NCI-H526 (cell line): ENCODE data around the gene EXOC3.
A peak's percentile ranks its signal among the peaks of the same experiment; 100 is the strongest.
"Not testable (repeated sequence)": the region's sequence is repeated elsewhere in the genome, so short reads cannot be mapped to it uniquely, and the experiment has no call there.

Experiments
- DNase-seq, 2 experiments: peaks; one replicate each; lab custom pipeline; 2025; lab: John Stamatoyannopoulos, UW

EXOC3 gene

DNA sequence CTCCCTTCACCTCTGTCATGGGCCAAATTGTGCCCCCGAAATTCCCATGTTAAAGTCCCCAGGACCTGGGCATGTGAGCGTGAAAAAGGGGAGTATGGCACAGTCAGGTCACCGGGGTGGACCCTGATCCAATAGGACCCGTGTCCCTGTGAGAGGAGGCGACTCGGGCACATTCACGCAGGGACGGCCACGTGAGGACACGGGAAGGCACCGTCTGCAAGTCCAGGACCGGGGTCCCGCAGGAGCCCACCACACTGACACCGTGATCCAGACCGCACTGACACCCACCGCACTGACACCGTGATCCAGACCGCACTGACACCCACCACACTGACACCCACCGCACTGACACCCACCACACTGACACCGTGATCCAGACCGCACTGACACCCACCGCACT is 43.6 kb downstream of the EXOC3 start:
- not testable (repeated sequence) for DNase-seq

DNA sequence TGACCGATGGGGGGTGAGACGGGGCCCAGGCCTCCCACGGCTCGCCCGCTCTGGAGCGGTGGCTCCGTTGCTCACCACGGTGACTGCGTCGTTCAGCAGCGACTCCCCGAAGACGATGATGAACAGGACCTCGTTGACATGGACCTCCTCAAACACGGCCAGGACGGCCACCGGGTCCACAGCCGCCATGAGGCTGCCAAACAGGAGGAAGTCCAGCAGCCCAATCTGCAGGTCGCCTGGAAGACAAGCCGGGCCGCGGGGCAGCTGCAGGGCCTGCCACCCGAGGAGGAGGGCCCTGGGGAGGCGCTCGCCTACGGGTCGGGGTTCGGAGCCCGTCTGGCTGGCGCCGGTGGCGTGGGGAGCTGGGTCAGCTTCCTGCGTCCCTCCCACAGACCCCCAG is 45.3 kb downstream of the EXOC3 start:
- DNase-seq: no peak

DNA sequence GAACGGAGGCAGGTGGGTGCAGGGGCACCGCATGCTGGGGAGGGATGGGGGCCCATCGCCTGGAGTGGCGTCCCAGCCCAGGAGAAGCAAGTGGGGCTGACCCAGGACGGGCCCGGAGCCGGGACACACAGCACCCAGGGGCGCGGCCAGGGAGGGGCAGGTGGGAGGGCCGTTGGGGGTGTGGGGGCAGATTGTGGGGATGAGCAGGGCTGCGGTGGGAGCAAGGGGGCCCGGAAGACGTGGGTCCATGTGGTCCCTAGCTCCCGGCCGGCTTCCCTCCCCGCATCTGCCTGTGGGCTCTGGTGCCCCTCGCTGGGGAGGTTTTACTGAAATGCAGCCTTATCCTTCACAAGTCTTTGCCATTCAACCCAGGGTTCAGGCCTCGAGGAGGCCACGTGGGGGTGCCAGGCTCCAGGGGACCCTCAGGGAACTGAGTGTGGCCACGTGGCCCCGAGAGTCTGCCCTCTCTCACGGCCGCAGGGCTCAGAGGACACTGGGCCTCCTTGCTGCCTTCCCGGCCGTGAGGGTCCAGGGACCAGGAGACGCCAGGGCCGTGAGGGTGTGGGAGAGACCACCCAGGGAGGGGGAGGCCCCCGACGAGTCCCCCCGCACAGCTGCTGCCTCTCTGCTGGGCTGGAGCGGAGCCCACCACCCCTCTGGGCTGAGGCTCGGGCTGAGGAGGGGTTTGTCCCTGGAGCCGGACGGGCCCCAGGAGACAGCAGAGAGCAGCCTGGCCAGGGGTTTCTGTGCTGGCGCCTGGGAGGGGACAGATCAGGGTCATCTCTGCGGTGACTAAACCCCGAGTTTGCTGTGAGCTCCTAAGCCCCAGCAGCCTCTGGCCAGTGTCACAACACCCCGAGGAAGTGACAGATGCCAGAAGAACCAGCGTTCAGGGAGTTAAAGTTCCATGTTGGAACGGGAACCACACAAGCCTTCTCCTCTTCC is 46.0 kb downstream of the EXOC3 start:
- no peak for DNase-seq

DNA sequence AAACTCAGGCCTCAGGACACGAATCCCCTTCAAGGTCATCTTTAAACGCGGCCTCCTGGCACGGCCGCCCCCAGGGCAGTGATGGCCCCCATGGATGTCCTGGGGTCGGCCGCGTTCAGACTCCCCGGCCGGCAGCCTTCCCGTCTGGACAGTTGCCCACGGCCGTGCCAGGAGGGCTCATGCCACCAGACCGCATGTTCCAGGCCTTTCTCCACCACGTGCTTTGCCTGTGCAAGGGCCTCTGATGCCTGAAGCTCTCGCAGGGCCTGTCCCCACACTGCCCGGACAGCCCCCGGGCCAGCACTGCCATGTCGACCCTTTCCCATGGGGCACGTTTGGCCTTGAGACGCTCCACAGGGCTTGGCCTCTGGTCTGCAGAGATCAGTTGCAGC is 46.7 kb downstream of the EXOC3 start:
- no peak for DNase-seq

DNA sequence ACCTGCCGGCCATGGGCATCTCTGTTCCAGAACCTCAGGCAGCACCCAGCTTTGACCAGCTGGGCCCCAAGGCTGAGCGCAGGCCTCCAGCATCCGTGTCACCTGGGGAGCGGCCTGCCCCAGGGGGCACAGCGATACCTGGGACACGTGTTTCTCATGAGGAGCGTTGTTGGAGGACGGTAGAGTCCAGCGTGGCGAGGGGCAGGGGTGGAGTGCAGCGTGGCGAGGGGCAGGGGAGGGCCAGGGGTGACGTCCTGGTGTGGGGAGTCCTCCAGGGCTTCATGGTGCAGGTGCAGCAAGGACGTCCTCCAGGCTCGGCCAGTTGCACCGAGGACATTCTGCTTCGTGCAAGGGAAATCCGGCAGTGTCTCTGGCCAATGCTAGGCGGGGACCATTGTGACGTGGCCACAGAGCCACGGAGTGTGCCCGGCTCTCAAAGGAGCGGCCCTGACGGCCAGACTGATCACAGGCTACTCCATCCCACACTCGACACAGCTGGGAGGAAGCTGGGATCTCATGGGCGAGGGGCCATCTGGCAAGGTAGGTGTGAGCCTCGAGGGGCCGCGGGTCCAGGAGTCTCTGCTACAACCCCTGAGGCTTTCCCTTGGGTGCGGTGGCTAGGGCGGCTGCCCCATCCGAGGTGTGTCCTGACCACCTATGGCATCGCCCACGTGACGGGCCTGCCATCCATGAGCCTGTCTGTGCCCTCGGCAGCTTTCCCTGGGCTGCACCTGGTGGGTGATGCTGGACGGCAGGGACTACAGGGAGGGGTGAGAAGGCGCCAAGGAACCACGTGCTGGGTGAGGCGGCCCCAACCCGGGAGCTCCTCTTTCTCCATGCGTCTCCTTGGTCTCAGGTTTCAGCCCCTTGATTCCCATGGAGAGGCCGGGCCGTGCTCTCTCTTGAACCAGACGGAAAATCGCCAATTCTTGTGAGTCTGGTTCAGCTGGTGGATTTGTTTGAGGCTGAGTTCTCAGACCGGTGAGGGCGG is 47.4 kb downstream of the EXOC3 start:
- peak in 1 of 2 experiments; percentile 71 for DNase-seq

DNA sequence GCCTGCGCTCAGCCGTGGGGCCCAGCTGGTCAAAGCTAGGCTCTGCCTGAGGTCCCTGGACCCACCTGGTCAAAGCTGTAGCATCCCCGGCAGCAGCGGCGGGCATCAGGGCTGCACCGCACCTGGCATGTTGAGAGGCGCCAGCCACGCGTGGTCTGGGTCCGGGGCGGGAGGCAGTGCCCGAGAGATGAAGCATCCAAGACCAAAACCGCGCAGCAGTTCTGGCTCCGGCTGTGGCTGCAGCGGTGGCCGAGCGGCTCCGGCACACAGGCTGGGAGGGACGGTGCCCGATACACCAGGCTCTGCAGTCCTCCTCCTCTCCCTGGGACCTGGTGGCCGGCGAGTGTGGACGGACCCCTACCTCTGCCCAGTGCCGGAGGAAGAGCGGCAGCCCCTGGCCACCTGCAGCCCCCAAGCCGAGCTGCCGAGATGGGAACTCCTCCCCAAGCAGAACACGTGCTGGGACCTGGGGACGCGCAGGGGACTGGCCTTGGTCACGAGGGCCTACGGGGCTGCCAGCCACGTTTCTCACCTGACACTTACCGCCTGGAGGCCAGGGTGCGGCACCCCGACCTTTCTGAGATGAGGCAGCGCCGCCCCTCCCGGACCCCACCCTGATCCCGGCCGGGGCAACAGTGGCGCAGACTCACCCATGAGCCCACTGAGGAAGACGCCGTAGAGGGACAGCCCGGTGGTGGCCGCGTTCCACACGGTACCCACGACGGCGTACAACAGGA is 48.3 kb downstream of the EXOC3 start:
- DNase-seq: peak in 1 of 2 experiments; percentile 71

DNA sequence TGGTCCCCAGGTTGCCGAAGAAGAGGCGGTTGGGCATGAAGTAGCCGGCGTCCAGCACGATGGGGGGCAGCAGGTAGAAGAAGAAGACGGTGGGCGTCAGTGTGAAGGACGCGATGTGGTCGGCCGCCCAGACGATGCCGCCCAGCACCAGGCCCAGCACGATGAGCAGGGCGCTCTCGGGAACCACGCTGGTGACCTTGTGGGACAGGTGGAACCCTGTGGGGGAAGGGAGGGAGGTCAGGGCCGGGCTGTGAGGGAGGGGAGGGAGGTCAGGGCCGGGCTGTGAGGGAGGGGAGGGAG is 48.8 kb downstream of the EXOC3 start:
- no peak for DNase-seq

DNA sequence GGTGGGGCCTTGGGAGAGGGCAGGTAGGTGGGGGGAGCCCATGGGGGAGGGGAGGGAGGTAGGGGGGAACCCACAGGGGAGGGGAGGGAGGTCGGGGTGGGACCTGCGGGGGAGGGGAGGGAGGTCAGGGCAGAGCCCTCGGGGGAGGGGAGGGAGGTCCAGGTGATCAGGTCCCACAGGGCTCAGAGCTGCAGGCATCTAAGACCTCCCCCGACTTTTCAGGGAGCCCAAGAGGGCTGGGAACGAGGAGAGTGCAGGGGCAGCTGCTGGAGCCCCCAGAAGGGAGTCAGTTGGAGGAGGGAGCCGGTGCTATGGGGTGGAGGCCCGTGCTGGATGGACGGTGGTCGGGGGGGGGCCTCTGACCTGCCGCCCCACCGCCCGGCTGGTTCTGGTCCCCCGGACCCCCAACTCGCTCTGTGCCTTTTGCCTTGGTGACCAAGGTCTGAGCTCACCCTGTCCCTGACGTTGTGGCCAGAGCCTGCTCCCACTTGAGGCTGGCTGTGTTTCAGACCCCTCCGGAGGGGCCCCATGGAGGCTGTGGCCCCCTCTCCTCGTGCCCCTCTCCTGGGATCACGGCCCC is 49.4 kb downstream of the EXOC3 start:
- DNase-seq: no peak

DNA sequence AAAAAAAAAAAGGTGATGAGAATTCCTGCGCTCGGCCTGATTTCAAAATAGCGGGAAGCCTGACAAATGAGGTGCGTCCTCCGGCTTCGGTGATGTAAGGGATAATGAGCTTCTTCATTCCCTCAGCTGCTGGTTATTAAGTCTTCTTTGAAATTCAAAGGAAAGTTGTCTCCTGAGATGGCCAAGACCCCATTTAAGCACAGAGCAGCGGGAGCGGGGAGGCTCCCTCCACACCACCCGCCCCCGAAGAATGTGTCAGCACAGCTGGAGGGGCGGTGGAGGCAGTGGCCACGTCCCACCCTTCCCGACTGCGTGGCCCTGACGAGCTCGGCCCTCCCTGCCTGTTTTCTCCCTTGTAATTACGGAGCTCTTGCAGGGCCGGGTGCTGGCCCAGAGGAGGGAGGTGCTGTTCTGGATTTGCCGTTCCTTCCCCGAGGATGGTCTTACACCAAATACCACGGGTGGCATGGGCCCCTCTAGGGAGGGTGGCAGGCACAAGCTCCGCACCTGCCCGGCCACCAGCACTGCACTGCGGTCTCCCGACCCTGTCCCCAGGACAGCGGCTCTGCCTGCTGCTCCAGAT is 50.2 kb downstream of the EXOC3 start:
- DNase-seq: peak in 1 of 2 experiments; percentile 36

DNA sequence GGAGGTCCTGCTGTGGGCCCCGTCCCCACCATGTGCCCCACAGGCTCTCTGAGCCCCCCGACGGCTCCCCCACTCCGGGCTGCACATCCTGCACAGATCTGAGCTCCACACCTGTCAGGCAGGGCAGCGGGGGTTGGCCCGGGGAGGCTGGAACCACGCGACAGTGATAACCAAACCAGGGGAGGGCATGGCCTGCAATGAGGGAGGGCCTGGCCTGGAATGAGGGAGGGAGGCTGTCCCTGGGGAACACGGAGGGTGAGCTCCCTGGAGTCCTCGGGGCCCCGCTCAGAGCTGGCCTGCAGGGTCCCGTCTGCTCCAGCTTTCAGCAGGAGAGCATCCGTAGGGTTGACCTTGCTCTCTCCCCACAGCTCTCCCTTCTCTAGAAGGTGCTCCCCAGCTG is 50.8 kb downstream of the EXOC3 start:
- DNase-seq: peak in 1 of 2 experiments; percentile 48

DNA sequence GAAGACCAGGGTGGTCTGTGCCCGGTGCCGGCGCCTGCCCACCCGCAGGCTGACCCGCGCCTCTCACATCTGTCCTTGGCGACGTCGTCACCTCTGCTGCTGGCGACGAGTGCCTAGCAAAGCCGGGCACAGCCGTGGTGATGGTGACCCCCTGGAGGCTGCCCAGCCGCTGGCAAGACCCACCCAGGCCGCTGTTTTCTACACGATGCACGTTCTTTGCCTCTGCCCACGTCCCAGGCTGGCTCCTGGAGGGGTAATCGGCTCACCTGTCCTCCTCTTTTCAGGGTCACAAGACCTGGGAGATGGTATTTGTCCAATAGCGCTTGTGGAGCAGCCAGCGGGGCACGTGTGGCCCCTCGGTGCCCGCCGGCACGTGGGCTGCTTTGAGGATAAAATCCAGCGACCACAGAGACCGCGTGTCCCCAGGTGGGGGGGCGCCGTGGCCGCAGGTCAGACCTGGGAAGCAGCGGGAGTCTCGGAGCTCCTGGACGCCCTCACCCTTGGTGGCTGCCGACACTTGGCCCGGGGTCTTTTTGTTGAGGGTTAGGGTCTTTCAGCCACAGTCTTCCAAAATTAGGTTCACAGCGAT is 51.8 kb downstream of the EXOC3 start:
- DNase-seq: no peak

DNA sequence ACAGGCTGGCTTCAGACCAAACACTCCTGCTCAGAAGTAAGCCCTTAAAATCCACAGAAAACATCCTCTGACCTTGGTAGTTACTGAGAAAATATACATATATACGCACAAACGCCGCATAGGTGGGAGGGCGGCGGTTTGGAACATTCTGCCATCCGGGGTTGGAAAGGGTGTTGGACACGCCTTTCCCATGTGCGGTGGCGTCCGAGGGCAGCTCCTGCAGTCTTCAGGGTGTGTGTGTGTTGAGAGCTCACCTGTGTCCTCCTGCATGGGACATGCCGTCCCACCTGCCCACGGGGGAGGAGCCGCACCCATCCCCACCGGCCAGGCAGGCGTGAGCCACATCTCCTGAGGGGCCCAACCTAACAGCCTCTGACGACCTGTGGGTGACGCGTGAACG is 53.1 kb downstream of the EXOC3 start:
- DNase-seq: peak in 1 of 2 experiments; percentile 27

DNA sequence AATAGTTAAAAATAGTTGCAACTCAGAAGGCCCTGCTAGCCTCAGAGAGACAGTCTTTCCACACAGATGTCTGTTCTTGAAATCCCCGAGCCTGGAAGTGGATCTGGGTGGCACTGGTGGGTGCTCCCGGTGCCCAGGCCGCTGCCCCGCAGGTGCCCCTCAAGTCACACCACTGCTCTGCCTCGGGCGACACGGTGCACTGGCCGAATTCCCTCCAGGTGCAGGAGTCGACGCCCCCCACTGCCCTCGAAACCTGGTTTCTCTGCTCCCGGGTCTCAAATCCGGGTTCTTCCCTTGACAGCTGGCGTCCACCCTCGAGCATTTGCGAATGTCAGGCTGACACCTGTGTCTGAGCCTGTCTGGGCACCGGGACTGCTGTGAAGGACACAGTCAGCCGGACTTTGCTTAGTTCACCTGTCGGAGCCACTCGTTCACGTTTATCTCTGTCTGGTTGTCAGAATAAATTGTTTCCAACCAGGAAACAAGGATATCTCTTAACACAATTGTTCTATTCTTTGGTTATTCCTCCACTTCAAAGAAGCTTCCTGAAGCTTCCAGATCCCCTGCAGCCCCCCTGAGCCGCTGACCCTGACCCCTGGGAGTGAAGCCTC is 54.2 kb downstream of the EXOC3 start:
- no peak for DNase-seq

DNA sequence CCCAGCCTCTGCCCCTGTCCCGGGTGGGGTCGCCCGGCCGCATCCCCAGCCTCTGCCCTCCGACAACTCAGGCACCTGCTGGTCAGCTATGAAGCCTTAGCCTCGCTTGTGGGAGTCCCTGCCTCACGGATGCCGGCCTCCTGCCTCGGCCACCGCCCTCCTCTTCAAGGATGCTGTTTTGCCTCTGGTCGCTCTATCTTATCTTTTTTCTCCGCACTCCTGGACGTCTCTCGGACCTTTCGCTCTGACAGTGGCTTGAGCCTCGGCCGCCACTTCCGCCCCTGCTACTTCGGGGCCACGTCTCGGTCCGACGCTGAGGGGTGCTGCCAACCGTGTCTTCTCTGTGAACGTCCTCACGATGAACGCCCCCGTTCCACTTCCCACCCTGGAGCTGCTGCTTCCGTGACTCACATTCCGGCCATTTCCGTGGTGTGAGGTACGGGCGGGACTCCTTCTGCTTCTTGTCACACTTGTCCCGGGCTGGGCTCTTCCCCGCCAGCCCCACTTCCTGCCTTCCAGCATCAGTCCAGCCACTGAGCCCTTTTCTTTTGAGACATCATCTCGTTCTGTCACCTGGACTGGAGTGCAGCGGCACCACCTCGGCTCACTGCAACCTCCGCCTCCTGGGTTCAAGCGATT is 55.0 kb downstream of the EXOC3 start:
- no peak for DNase-seq

DNA sequence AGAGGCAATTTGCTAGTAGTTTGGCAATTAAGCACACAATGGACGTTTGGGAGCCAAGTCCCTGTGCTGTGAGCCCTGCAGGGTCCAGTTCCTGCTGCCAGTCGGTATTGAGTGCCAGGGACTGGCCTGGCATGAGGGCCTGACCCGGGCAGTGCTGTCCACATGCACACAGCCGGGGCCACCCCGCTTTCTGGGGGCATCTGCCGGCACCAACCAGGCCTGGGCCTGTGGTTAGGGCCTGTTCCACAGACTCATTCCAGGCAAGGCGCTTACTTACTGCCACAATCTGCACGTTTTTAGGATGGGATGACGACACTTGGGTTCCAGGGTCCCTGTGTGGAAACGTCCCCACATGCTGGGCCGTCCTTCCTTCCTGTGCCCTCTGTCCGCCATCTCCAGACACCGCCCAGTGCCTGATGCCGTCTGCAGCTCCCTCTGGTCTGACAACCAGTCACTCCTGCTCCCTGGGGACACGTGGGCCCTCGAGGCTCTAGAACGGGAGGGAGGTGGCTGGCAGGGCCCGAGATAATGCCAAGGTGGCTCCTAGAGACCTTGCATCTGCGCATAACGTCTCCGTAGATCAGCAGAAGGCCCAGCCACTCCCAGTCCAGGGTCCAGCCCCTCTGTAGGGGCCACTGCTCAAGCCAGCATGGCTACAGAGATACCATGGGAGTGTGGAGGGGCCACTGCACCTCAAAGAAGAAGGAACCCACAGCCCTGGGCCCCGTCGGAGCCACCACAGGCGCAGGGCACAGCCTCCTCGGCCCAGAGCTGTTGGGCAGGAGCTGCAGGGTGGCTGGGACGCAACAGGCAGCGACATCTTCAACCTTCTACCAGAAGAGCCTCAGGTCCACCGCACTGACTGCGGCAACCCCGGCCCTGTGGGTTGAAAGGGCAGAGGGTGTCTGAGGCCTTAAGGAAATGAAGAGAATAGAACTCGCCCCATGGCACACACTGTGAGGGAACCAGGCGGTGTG is 56.5 kb downstream of the EXOC3 start:
- DNase-seq: no peak

DNA sequence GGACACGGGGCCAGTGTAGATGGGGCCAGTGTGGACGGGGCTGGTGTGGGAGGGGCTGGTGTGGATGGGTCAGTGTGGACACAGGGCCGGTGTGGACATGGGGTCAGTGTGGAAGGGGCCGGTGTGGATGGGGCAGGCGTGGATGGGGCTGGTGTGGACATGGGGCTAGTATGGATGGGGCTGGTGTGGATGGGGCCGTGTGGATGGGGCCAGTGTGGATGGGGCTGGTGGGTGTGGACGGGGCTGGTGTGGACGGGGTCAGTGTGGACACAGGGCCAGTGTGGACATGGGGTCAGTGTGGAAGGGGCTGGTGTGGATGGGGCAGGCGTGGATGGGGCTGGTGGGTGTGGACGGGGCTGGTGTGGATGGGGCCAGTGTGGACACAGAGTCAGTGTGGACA is 57.5 kb downstream of the EXOC3 start:
- no peak for DNase-seq

DNA sequence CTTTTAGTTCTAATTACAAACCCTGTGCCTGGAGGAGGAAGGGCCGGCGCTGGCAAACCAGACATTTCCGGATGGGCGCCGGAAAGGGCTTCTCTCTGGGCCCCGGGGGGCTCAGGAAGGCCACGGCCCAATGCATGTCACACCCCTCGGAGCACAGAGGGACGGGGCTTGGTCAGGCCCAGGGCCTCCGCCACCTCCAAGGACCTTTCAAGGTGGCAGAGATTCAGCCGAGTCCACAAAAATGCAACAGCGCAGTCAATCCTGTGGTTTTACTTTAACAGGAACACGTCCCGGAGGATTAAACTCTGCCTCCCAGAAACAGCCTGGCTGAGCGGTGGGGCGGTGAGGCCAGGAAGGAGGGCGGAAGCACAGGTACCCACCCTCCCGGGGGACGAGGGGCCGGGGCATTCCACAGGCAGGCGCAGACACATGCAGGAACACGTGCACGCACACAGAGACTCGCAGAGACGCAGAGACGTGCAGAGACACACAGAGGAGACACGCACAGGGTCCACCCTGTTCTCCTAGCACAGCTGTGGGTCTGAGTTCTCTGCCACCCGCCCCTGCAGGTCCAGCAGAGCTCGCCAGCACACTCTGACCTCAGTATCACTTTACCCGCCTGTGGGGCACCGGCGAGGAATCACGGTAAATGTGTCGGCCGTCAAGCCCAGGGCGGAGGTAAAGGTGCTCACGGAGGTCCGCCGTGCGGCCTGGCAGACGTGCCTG is 58.3 kb downstream of the EXOC3 start:
- DNase-seq: no peak

DNA sequence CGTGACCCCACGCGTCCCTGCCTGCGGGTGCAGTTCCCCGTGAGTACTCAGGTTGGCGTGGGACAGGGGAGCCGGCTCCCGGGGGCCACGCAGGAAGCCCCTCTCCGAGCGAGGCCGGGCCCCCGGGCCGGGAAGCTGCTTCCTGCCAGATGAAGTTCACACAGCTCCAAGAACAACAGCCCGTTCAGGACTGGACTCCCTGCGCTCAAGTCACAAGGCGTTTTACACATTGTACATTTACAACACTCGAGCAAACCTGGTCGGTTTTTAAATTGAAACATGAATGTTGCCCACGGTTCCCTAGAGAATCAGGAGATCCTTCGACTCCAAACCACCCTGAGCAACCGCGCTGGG is 58.8 kb downstream of the EXOC3 start:
- DNase-seq: peak; percentile 20 to 63
